Measurements from ENCODE around the gene HECW1.
"Not testable (repeated sequence)": the region's sequence is repeated elsewhere in the genome, so short reads cannot be mapped to it uniquely, and the experiment has no call there.

The HECW1 gene

GRCh38 chr7:43196379-43196778, 83.9 kb downstream of the HECW1 start:
- DNase-seq (ENCODE audit: insufficient read length, low spot score) (no peak), FAIRE-seq (no peak)
- TF ChIP-seq POU2F2 (IDR thresholded peaks at IDR 0.05; ENCODE audit: low read depth, low read length) (no peak), POLR2AphosphoS5 (IDR thresholded peaks at IDR 0.05; ENCODE audit: low read depth, low read length) (no peak), POLR2A (IDR thresholded peaks at IDR 0.05; ENCODE audit: low read depth, low read length) (no peak), PAX5 (IDR thresholded peaks at IDR 0.05; ENCODE audit: insufficient read depth, low read length, severe bottlenecking) (no peak), TAF1 (IDR thresholded peaks at IDR 0.05; ENCODE audit: low read depth, low read length) (no peak), SPI1 (IDR thresholded peaks at IDR 0.05; ENCODE audit: low read depth, low read length) (no peak)

- TF ChIP-seq POLR2AphosphoS5 (IDR thresholded peaks at IDR 0.05; ENCODE audit: low read depth, low read length): no peak
- TF ChIP-seq TAF1 (IDR thresholded peaks at IDR 0.05; ENCODE audit: low read depth, low read length): no peak
- no peak for TF ChIP-seq PAX5 (IDR thresholded peaks at IDR 0.05; ENCODE audit: insufficient read depth, low read length, severe bottlenecking)
- TF ChIP-seq SPI1 (IDR thresholded peaks at IDR 0.05; ENCODE audit: low read depth, low read length): no peak
- no peak for TF ChIP-seq POLR2A (IDR thresholded peaks at IDR 0.05; ENCODE audit: low read depth, low read length)
- FAIRE-seq (peak; percentile 61), DNase-seq (ENCODE audit: insufficient read length, low spot score) (no peak)
Measured at GRCh38 chr7:43198016-43198415, 85.6 kb downstream of the HECW1 start.

GRCh38 chr7:43198599-43199090, 86.2 kb downstream of the HECW1 start:
- TF ChIP-seq TAF1 (IDR thresholded peaks at IDR 0.05; ENCODE audit: low read depth, low read length) (no peak), SPI1 (IDR thresholded peaks at IDR 0.05; ENCODE audit: low read depth, low read length) (no peak), PAX5 (IDR thresholded peaks at IDR 0.05; ENCODE audit: insufficient read depth, low read length, severe bottlenecking) (no peak), POLR2A (IDR thresholded peaks at IDR 0.05; ENCODE audit: low read depth, low read length) (no peak), POU2F2 (IDR thresholded peaks at IDR 0.05; ENCODE audit: low read depth, low read length) (no peak), POLR2AphosphoS5 (IDR thresholded peaks at IDR 0.05; ENCODE audit: low read depth, low read length) (no peak)
- DNase-seq (ENCODE audit: insufficient read length, low spot score): no peak
- peak; percentile 40 for FAIRE-seq

GRCh38 chr7:43199371-43200160, 87.1 kb downstream of the HECW1 start:
- no peak for FAIRE-seq
- no peak for DNase-seq (ENCODE audit: insufficient read length, low spot score)
- TF ChIP-seq POU2F2 (IDR thresholded peaks at IDR 0.05; ENCODE audit: low read depth, low read length) (no peak), SPI1 (IDR thresholded peaks at IDR 0.05; ENCODE audit: low read depth, low read length) (no peak), POLR2AphosphoS5 (IDR thresholded peaks at IDR 0.05; ENCODE audit: low read depth, low read length) (no peak), TAF1 (IDR thresholded peaks at IDR 0.05; ENCODE audit: low read depth, low read length) (no peak), POLR2A (IDR thresholded peaks at IDR 0.05; ENCODE audit: low read depth, low read length) (no peak), PAX5 (IDR thresholded peaks at IDR 0.05; ENCODE audit: insufficient read depth, low read length, severe bottlenecking) (no peak)

- FAIRE-seq (no peak), DNase-seq (ENCODE audit: insufficient read length, low spot score) (no peak)
- no peak for TF ChIP-seq POLR2A (IDR thresholded peaks at IDR 0.05; ENCODE audit: low read depth, low read length)
- TF ChIP-seq SPI1 (IDR thresholded peaks at IDR 0.05; ENCODE audit: low read depth, low read length): no peak
- TF ChIP-seq TAF1 (IDR thresholded peaks at IDR 0.05; ENCODE audit: low read depth, low read length): no peak
- no peak for TF ChIP-seq POU2F2 (IDR thresholded peaks at IDR 0.05; ENCODE audit: low read depth, low read length)
- TF ChIP-seq POLR2AphosphoS5 (IDR thresholded peaks at IDR 0.05; ENCODE audit: low read depth, low read length): no peak
Measured at GRCh38 chr7:43201912-43202311, 89.5 kb downstream of the HECW1 start.

- DNase-seq (ENCODE audit: insufficient read length, low spot score) (no peak), FAIRE-seq (no peak)
- no peak for TF ChIP-seq PAX5 (IDR thresholded peaks at IDR 0.05; ENCODE audit: insufficient read depth, low read length, severe bottlenecking)
- TF ChIP-seq SPI1 (IDR thresholded peaks at IDR 0.05; ENCODE audit: low read depth, low read length): no peak
- no peak for TF ChIP-seq POU2F2 (IDR thresholded peaks at IDR 0.05; ENCODE audit: low read depth, low read length)
- no peak for TF ChIP-seq TAF1 (IDR thresholded peaks at IDR 0.05; ENCODE audit: low read depth, low read length)
- TF ChIP-seq POLR2A (IDR thresholded peaks at IDR 0.05; ENCODE audit: low read depth, low read length): no peak
- TF ChIP-seq POLR2AphosphoS5 (IDR thresholded peaks at IDR 0.05; ENCODE audit: low read depth, low read length): no peak
Measured at GRCh38 chr7:43204081-43204480, 91.6 kb downstream of the HECW1 start.

- no peak for TF ChIP-seq POU2F2 (IDR thresholded peaks at IDR 0.05; ENCODE audit: low read depth, low read length)
- no peak for TF ChIP-seq POLR2AphosphoS5 (IDR thresholded peaks at IDR 0.05; ENCODE audit: low read depth, low read length)
- FAIRE-seq: no peak
- no peak for DNase-seq (ENCODE audit: insufficient read length, low spot score)
Measured at GRCh38 chr7:43205171-43205795, 92.8 kb downstream of the HECW1 start.

- DNase-seq (ENCODE audit: insufficient read length, low spot score) (no peak), FAIRE-seq (no peak)
- TF ChIP-seq TAF1 (IDR thresholded peaks at IDR 0.05; ENCODE audit: low read depth, low read length) (no peak), PAX5 (IDR thresholded peaks at IDR 0.05; ENCODE audit: insufficient read depth, low read length, severe bottlenecking) (no peak), POLR2A (IDR thresholded peaks at IDR 0.05; ENCODE audit: low read depth, low read length) (no peak), SPI1 (IDR thresholded peaks at IDR 0.05; ENCODE audit: low read depth, low read length) (no peak), POU2F2 (IDR thresholded peaks at IDR 0.05; ENCODE audit: low read depth, low read length) (no peak), POLR2AphosphoS5 (IDR thresholded peaks at IDR 0.05; ENCODE audit: low read depth, low read length) (no peak)
Measured at GRCh38 chr7:43208242-43208641, 95.8 kb downstream of the HECW1 start.

GRCh38 chr7:43210539-43210938, 98.1 kb downstream of the HECW1 start:
- DNase-seq (ENCODE audit: insufficient read length, low spot score); FAIRE-seq: not testable (repeated sequence)

GRCh38 chr7:43211286-43211685, 98.8 kb downstream of the HECW1 start:
- DNase-seq (ENCODE audit: insufficient read length, low spot score): no peak
- no peak for FAIRE-seq
- TF ChIP-seq TAF1 (IDR thresholded peaks at IDR 0.05; ENCODE audit: low read depth, low read length): no peak
- no peak for TF ChIP-seq POLR2A (IDR thresholded peaks at IDR 0.05; ENCODE audit: low read depth, low read length)
- TF ChIP-seq POU2F2 (IDR thresholded peaks at IDR 0.05; ENCODE audit: low read depth, low read length): no peak
- no peak for TF ChIP-seq SPI1 (IDR thresholded peaks at IDR 0.05; ENCODE audit: low read depth, low read length)

Data from GM12891 (cell line).